ENCODE data around the gene LCLAT1.

- TF ChIP-seq CTCF (IDR thresholded peaks at IDR 0.05) (no peak), EP300 (IDR thresholded peaks at IDR 0.05) (no peak)
Observed at GRCh38 chr2:30665761-30666265, 218.8 kb downstream of the LCLAT1 start.
